Measurements from ENCODE around the gene PTPRB.

GRCh38 chr12:70583251-70583650 lies 54.0 kb downstream of the PTPRB start:
- TF ChIP-seq, protein P1, sequence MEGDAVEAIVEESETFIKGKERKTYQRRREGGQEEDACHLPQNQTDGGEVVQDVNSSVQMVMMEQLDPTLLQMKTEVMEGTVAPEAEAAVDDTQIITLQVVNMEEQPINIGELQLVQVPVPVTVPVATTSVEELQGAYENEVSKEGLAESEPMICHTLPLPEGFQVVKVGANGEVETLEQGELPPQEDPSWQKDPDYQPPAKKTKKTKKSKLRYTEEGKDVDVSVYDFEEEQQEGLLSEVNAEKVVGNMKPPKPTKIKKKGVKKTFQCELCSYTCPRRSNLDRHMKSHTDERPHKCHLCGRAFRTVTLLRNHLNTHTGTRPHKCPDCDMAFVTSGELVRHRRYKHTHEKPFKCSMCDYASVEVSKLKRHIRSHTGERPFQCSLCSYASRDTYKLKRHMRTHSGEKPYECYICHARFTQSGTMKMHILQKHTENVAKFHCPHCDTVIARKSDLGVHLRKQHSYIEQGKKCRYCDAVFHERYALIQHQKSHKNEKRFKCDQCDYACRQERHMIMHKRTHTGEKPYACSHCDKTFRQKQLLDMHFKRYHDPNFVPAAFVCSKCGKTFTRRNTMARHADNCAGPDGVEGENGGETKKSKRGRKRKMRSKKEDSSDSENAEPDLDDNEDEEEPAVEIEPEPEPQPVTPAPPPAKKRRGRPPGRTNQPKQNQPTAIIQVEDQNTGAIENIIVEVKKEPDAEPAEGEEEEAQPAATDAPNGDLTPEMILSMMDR (IDR thresholded peaks at IDR 0.05 in 8 of 11, conservative IDR thresholded peaks at IDR 0.05 in 3 of 11) = no peak
- no peak for TF ChIP-seq POLR2A (IDR thresholded peaks at IDR 0.05)

All from spleen (tissue), 7 donors.